NOMO-1 treated with DMSO at 0.1 percent for 48 hours (cell line): ENCODE measurements around the gene EDC4.
"Not testable (repeated sequence)": the region's sequence is repeated elsewhere in the genome, so short reads cannot be mapped to it uniquely, and the experiment has no call there.

Experiments used
- DNase-seq: peaks from one replicate; lab custom pipeline; 2025; ENCODE audit not compliant: unreplicated experiment; lab: John Stamatoyannopoulos, UW

The EDC4 gene

DNA sequence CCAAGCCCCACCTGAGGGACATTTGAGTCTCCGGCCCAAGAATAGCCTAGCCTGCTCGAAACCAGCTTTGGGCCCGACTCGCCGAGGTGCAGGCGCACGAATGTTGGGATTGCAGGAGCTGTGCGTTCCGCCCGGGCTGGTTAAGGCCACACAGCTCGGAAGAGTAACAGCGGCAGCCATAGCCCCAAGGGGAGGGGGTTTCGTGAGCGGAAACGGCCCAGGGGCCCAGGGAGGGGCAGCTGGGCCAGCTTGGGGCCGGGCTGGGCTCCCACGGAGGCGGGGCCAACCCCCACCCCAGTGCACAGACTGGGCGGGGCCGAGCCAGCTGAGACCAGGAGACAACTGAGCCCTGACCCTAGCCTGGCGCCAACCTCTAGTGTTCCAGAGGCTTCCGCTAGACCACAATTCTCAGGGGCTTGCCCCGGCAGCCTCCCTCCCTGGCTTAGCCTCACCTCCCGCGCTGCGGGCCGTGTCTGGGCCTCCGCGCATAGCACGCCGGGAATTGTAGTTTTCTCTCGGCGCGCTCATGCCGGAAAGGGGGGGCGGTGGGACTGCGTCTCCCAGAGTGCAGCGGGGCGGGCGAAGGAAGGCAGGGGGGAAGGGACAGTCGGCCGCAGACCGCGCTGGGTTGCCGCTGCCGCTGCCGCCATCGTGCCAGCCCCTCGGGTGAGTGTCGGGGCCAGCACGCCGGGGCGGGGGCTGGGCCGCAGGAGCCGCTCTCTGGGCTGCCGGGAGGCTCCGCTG is 26.4 kb upstream of the EDC4 start, which contains the start of gene NUTF2:
NUTF2 (plus strand) TSS at position 614 of the 744 bp plus-strand sequence. CDS start 18,198 bp downstream, outside the sequence.
- peak; percentile 96 for DNase-seq

DNA sequence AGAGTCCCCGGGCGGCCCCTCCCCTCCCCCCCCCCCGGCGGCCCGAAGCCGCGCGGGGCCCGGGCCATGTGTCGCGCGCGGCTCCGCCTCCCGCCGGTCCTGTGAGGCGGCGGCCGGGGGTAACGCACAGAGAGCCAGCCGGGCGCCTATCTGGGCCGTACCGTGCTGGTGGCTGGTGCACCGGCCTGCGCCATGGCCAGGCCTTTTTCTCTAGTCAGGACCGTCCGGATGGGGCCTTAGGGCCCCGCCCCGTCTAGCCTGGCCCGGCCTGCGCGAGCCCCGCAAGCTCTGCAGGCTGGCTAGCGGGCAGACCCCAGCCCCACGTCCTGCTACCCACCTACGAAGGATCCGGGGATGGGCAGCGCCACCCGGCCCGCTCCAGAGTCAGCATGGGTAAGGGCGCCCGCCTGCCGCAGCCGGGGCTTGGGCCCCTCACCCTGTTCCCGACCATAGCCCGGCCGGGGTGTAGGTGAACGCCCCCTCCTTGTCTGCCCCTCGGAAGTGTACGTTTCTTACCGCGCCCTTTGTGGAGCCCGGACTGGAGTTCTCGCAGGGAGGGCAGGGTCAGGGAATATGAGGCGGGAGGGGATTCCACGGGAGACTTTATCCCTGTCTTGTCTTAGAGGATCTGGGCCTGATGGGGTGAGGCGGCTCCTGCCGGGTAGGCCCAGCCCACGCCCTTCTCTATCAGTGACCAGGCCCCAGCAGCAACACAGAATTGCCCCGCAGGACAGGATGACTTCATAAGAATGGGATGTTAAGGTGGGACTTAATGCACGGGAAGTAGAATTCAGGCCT is 25.6 kb upstream of the EDC4 start, which contains the start of gene CENPT:
CENPT (minus strand) TSS at position 630 of the 798 bp plus-strand sequence. CDS start 13,834 bp downstream, outside the sequence.
- peak; percentile 57 for DNase-seq

- DNase-seq = no peak
Measured at GRCh38 chr16:67848118-67848517, 24.7 kb upstream of the EDC4 start.

DNA sequence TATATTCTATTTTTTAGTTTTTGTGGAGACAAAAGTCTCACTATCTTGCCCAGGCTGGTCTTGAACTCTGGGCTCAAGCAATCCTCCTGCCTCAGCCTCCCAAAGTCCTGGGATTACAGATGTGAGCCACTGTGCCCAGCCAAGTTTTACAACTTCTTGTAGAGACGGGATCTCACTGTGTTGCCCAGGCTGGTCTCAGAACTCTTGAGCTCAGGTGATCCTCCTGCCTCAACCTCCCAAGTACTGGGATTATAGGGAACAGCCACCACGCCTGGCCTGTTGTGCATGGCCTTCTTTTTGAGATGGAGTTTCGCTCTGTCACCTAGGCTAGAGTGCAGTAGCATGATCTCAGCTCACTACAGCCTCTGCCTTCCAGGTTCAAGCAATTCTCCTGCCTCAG is 19.2 kb upstream of the EDC4 start:
- no peak for DNase-seq

DNA sequence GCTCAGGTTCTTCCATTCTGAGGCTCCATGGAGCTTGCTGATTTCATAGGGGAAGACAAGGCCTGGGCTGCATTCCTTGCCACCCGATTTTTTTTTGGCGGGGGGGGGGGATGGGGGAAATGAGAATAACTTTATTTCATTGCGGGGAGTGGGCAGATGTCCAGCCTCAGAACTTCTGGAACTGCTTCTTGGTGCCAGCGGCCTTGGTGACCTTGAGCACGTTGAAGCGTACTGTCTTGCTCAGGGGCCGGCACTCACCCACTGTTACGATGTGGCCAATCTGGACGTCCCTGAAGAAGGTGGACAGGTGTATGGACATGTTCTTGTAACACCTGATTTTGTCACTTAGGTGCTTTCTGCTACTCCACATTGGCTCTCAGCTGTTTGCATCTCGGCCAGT is 17.1 kb upstream of the EDC4 start:
- no peak for DNase-seq

DNA sequence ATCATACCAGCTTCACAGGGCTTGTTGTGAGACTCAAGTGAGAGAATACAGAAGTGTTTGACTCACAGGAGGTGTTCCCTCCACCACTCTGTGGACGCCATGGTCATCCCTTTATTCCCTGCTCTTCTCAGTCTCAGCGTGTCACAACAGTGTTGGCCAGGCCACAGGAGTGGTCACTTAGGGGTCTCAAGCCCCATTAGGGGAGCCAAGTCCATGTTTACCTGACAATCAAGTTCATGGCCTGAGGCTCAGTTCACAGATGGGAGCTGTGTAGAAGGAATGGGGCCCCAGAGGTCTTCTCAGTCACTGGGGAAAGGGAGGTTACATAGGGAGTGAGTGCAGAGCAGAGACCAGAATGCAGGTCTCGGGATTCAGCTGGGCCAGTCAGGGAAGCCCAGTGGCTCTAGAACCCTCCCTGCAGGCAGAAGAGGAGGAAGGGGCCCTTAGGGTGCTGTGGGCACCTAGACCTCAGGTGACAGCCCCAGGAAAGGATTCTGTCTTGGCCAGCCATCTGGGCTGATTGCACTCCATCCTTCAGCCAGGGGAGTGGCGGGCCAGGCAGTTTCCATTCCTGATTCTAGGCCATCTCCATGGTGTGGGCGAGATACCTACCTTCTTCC is 15.8 kb upstream of the EDC4 start:
- no peak for DNase-seq

GRCh38 chr16:67857547-67858233 is 15.2 kb upstream of the EDC4 start:
- DNase-seq = no peak

- no peak for DNase-seq
Measured at GRCh38 chr16:67858500-67858899, 14.4 kb upstream of the EDC4 start.

- no peak for DNase-seq
Measured at GRCh38 chr16:67860589-67861398, 12.1 kb upstream of the EDC4 start.

- DNase-seq = no peak
Measured at GRCh38 chr16:67861877-67862276, 11.0 kb upstream of the EDC4 start.

GRCh38 chr16:67862623-67863583 is 9.9 kb upstream of the EDC4 start:
- DNase-seq = no peak

DNA sequence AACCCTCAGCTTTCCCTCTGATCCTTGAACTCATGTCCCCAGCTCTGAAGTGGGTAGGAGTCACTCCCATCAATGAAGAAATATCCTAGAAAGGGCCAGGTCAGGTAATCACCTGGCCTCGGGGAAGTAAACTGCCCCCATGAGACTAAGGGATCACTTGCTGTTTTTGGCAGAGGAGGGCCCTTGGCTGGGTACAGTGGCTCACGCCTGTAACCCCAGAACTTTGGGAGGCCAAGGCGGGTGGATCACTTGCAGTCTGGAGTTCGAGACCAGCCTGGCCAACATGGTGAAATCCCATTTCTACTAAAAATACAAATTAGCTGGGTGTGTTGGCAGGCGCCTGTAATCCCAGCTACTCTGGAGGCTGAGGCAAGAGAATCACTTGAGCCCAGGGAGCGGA is 8.8 kb upstream of the EDC4 start:
- DNase-seq = not testable (repeated sequence)

DNA sequence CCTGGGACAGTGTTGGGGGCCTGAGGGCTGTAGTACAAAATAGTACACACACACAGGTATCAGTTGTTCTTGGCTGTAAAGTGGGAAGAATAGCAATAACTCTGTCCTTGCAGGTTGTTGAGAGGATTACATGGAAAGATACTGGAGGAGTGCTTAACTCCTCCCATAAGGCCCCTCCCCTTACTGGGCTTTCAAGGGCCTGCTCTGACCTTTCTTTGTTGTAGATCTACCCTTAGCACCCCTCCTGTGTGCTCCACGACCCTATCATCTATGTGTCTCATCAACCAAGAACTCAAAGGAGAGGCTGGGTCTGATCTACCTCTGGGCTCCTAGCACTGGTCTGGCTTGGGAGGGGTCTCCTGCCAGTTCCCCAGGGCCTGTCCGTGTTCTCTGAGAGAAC is 8.3 kb upstream of the EDC4 start:
- no peak for DNase-seq

- peak; percentile 17 for DNase-seq
Measured at GRCh38 chr16:67865318-67865717, 7.5 kb upstream of the EDC4 start.

- no peak for DNase-seq
Measured at GRCh38 chr16:67868290-67868689, 4.6 kb upstream of the EDC4 start.

- DNase-seq = no peak
Measured at GRCh38 chr16:67869653-67870052, 3.2 kb upstream of the EDC4 start.

- DNase-seq = no peak
Measured at GRCh38 chr16:67871256-67871655, 1.6 kb upstream of the EDC4 start.

DNA sequence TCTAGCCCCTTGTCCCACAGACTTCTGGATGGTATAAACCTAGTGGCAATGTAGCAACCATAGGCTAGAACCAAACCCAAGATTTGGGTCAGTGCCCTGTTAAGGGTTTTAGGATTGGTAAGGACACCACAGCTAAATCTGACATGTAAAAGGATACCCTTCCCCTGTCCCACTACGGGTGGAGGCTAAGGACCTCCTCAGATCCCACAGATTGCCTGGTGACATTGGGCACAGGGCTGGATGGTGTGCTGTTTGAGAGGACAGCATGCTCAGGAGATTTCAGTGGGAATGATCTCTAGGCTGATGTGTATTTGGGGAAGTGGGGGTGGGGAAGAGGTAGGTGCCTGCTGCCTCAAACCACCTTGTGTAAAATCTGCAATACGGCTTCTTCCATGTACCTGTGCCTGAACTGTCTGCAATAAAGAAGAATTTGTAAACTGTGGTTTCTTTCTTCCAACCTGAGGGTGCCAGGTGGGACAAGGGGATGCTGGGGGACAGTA is 671 bp upstream of the EDC4 start:
- no peak for DNase-seq
